GM19455 (cell line): ENCODE results near the gene GARIN5B.
A peak's percentile ranks its signal among the peaks of the same experiment; 100 is the strongest.

ENCODE experiments used
- ATAC-seq: cut with Tn5 transposase; IDR thresholded peaks from one replicate; pipeline ENCODE4 v1.9.1; 2021; ENCODE audit not compliant: unreplicated experiment

The GARIN5B gene

GRCh38 chr19:55389386-55390317 lies 26.6 kb upstream of the GARIN5B start:
- ATAC-seq = no peak

- ATAC-seq = no peak
Observed at GRCh38 chr19:55387736-55388497, 24.9 kb upstream of the GARIN5B start.

GRCh38 chr19:55386493-55386971 lies 23.5 kb upstream of the GARIN5B start:
- ATAC-seq = no peak

GRCh38 chr19:55385724-55386492 lies 22.8 kb upstream of the GARIN5B start, which contains the start of gene RPL28:
RPL28 (plus strand) TSS chr19:55385932; CDS start chr19:55386358, 426 bp downstream.
- peak; percentile 56 for ATAC-seq

GRCh38 chr19:55384920-55385723 lies 22.1 kb upstream of the GARIN5B start:
- peak; percentile 68 for ATAC-seq

- ATAC-seq = no peak
Observed at GRCh38 chr19:55384131-55384919, 21.3 kb upstream of the GARIN5B start, which contains the start of gene TMEM238. TMEM238 (minus strand) TSS chr19:55384292; CDS start chr19:55384259, 33 bp downstream.

- no peak for ATAC-seq
Observed at GRCh38 chr19:55383279-55384130, 20.4 kb upstream of the GARIN5B start.

- ATAC-seq = no peak
Observed at GRCh38 chr19:55382522-55383054, 19.5 kb upstream of the GARIN5B start.

GRCh38 chr19:55382013-55382412 lies 19.0 kb upstream of the GARIN5B start:
- no peak for ATAC-seq

- no peak for ATAC-seq
Observed at GRCh38 chr19:55379174-55379573, 16.1 kb upstream of the GARIN5B start.

GRCh38 chr19:55377356-55378131 lies 14.5 kb upstream of the GARIN5B start:
- ATAC-seq = no peak

- ATAC-seq = no peak
Observed at GRCh38 chr19:55376241-55376933, 13.3 kb upstream of the GARIN5B start, which contains the start of gene TMEM190. TMEM190 (plus strand) TSS chr19:55376826; CDS start chr19:55376854, 28 bp downstream.

GRCh38 chr19:55373993-55374757 lies 11.1 kb upstream of the GARIN5B start:
- no peak for ATAC-seq

- no peak for ATAC-seq
Observed at GRCh38 chr19:55373306-55373992, 10.4 kb upstream of the GARIN5B start.
